Subcutaneous abdominal adipose tissue (tissue), 5 donors: Measurements from ENCODE around the gene FBRS.

Experiments
- H3K27ac ChIP-seq: one replicate; pipeline ENCODE4 v1.7.0; 2013; ENCODE audit warnings: low read depth, mild to moderate bottlenecking, inconsistent platforms, low read length, moderate library complexity
- H3K27me3 ChIP-seq, 5 donors: one replicate each; pipeline ENCODE4 v1.7.0; 2013; ENCODE audit warnings: low read length in 5 of 5, inconsistent platforms in 1 of 5; ENCODE audit not compliant: control insufficient read depth in 5 of 5, insufficient read depth in 4 of 5
- H3K36me3 ChIP-seq, 5 donors: one replicate each; pipeline ENCODE4 v1.7.0; 2013; ENCODE audit warnings: low read length in 5 of 5; ENCODE audit not compliant: control insufficient read depth in 5 of 5, insufficient read depth in 5 of 5
- H3K4me1 ChIP-seq, 5 donors: one replicate each; pipeline ENCODE4 v1.7.0; 2013; ENCODE audit warnings: low read length in 5 of 5, mild to moderate bottlenecking in 3 of 5, moderate library complexity in 1 of 5; ENCODE audit not compliant: control insufficient read depth in 5 of 5, insufficient read depth in 5 of 5
- H3K4me3 ChIP-seq, 5 donors: one replicate each; pipeline ENCODE4 v1.7.0; 2013; ENCODE audit warnings: low read length in 5 of 5, low read depth in 1 of 5
- H3K9ac ChIP-seq, 5 donors: one replicate each; pipeline ENCODE4 v1.7.0; 2013; ENCODE audit warnings: low read length in 5 of 5, mild to moderate bottlenecking in 4 of 5, moderate library complexity in 3 of 5
- H3K9me3 ChIP-seq, 5 donors: one replicate each; pipeline ENCODE4 v1.7.0; 2013; ENCODE audit warnings: low read length in 5 of 5; ENCODE audit not compliant: control insufficient read depth in 5 of 5
- donor health status: healthy.
- donor health status: healthy.
- donor health status: healthy.
- donor health status: healthy.
- donor health status: healthy.

FBRS gene

GRCh38 chr16:30641378-30641982 is 16.8 kb upstream of the FBRS start:
- Histone ChIP-seq H3K9me3 (no peaks in the 10 kb centered on the region), H3K36me3 (no peaks in the 10 kb centered on the region), H3K9ac (no peak overlapping the region), H3K4me1 (no peaks in the 10 kb centered on the region), H3K4me3 (no peak overlapping the region), H3K27me3 (no peaks in the 10 kb centered on the region), H3K27ac (no peak overlapping the region)

DNA sequence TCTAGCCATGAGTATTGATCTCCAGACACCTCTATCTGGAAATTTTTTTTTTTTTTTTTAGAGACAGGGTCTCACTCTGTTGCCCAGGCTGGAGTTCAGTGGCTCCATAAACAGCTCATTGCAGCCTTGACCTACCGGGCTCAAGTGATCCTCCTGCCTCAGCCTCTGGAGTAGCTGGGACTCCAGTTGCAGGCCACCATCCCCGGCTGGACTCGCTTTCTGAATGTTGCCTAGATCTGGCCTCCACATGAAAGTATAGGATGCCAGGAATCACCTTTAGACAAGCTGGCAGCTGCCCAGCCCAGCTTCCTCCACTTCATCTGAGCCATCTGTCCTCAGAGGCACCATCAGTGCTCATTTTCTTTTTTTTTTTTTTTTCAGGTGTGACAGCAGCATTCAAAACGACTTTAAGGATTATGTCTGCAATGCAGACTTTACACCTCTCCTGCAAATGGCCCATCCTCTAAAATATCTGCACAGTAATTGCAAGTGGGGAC is 13.8 kb upstream of the FBRS start:
- Histone ChIP-seq H3K9ac (no peak overlapping the region), H3K4me1 (peaks cover 0 to under 1% (median 0%) of the 10 kb centered on the region in 5 donors), H3K36me3 (no peaks in the 10 kb centered on the region), H3K9me3 (no peaks in the 10 kb centered on the region), H3K4me3 (no peak overlapping the region), H3K27ac (no peak overlapping the region), H3K27me3 (no peaks in the 10 kb centered on the region)

DNA sequence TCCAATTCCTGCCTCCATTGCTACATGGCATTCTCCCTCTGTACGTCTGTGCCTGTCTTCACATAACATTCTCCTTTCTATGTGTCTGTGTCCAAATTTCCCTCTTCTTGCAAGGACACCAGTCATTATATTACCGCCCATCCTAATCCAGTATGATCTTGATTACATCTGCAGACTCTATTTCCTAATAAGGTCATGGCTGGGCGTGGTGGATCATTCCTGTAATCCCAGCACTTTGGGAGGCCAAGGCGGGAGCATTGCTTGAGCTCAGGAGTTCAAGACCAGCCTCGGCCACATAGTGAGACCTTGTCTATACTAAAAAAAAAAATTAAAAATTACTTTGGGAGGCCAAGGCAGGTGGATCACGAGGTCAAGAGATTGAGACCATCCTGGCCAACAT is 12.5 kb upstream of the FBRS start:
- Histone ChIP-seq H3K4me3 (no peak overlapping the region), H3K27me3 (no peaks in the 10 kb centered on the region), H3K27ac (no peak overlapping the region), H3K9ac (no peak overlapping the region), H3K36me3 (no peaks in the 10 kb centered on the region), H3K4me1 (peaks cover 2 to 8% (median 8%) of the 10 kb centered on the region in 5 donors), H3K9me3 (no peaks in the 10 kb centered on the region)

GRCh38 chr16:30647274-30647571 is 11.0 kb upstream of the FBRS start:
- Histone ChIP-seq H3K4me1 (peaks cover 2 to 21% (median 16%) of the 10 kb centered on the region in 5 donors), H3K9ac (no peak overlapping the region), H3K36me3 (no peaks in the 10 kb centered on the region), H3K27me3 (no peaks in the 10 kb centered on the region), H3K27ac (no peak overlapping the region), H3K4me3 (no peak overlapping the region), H3K9me3 (no peaks in the 10 kb centered on the region)

DNA sequence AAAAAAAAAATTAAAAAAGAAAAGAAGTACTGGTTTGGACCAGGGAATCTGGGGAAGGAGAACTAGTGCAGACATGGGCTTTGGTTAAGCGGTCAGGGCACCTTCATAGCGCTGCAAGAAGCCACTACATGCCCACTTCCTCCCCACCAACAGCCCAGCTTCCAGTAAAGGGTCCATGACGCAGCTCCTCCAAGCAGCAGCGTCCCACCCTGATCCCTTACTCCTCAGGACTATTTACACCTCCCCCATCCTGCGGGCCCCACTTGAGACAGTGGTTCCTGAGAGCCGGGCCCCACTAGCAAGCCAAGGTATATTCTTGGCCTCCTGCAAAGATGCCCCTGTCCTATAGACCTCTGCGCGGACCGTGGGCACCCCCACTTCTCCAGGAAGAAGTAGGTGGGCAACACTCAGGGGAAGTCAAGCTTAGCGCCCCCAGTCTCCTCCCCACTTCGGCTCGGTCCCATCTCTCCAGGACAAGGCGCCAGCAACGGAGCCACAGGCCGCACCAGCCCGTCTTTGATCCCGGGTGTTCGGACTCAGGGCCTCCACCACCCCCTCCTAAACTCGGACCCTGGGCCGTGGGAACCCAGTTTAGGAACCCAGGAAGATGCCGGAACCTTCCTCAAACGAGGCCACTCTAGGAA is 8.4 kb upstream of the FBRS start:
- H3K9me3 ChIP-seq, result no peaks in the 10 kb centered on the region
- H3K27ac ChIP-seq, result peak overlapping the region; percentile 90
- H3K4me3 ChIP-seq, result peak overlapping the region; percentile 79 to 93 (median 89)
- H3K36me3 ChIP-seq, result peaks cover 0 to 26% (median 20%) of the 10 kb centered on the region in 5 donors
- H3K9ac ChIP-seq, result peak overlapping the region; percentile 59 to 87 (median 73)
- H3K4me1 ChIP-seq, result peaks cover 2 to 28% (median 20%) of the 10 kb centered on the region in 5 donors
- H3K27me3 ChIP-seq, result no peaks in the 10 kb centered on the region

DNA sequence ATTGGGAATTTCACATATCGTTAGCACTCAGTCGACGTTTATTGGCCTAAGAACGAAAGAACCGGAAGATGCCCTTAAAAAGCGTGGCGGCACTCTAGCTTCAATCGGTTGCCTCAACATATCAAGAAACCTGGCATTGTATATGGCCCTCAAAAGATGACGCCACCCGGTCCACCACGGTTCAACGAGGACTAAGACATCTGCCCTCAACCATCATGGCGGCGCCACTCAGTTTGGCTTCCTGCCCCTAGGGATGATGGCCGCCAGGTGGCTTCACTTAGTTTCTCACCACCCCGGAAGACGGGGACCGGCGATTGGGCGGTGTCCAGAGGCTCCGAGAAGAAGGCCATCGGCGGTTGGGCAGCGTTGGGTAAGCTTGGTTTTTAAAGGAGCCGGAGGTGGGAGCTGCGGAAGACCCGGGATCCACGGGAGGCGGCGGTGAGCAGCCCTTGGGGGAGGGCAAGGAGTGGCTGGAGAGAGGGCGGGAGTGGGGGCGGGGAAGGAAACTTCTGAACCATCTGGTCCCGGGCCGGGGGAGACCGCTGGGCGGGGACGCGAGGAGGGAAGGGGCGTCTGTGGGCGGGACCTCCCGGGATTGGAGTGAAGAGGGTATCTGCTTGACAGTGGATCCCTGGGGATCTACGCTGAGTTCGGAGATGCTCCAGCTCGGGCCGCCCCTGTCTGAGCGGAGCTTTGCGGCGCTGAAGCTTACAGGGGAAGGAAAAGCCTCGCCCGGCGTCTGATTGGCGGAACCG is 7.7 kb upstream of the FBRS start, which contains the start of gene PRR14:
Gene PRR14, plus strand, starts transcription at position 592 of the 755 bp plus-strand sequence. CDS start 686 bp downstream, outside the sequence.
- Histone ChIP-seq H3K36me3 (peaks cover 0 to 33% (median 27%) of the 10 kb centered on the region in 5 donors), H3K27ac (peak within 1 kb of the TSS; percentile 90)

DNA sequence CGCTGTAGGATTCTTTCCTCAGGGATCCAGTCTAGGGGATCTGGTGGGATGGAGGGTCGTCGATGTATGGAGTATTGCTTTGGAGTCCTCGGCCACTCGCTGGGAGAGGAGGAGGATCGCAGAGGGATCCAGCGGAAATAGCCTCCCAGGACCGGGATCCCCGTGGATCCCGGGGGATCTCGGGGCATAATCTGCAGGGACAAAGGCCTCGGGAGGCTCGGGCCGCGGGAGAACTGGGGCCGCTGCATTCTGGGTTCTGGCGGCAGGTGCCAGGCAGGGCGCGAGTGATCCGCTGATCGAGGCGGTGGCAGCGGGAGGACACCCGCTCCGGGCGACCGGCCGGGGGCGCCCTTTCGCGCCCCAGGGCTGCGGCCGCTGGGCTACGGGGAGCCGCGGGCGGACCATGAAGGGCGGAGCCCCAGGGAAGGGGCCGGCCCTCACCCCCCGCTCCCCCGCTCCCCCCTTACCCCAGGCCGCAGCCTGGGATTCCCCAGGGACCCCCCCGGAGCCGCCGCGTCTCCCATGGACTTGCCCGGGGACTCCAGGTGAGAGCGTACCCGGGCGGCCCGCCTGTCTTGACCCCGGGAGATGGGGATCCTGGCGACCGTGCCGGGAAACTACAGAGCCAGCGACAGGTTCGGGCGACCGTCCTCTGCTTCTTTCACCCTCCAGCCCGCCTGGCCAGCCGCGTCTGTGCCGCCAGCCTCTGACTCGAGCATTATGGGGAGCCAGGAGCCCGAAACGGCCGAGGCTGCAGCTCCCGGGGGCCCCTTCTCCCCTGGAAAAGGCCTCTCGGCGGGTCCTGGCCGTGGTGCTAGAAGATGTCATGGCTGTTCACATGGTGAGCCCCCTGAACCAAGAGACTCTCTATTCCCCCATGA is 6.9 kb upstream of the FBRS start:
- Histone ChIP-seq H3K9ac (peak overlapping the region; percentile 48 to 91 (median 88)), H3K9me3 (no peaks in the 10 kb centered on the region), H3K4me1 (peaks cover 2 to 28% (median 20%) of the 10 kb centered on the region in 5 donors), H3K36me3 (peaks cover 0 to 40% (median 35%) of the 10 kb centered on the region in 5 donors), H3K27ac (peak overlapping the region; percentile 90), H3K4me3 (peak overlapping the region; percentile 87 to 93 (median 89)), H3K27me3 (no peaks in the 10 kb centered on the region)

More for the DNA sequence above, 7.7 kb upstream of the FBRS start, which contains the start of gene PRR14:
- Histone ChIP-seq H3K27me3 (no peaks in the 10 kb centered on the region), H3K4me3 (peak within 1 kb of the TSS; percentile 87 to 93 (median 89)), H3K9ac (peak within 1 kb of the TSS; percentile 73 to 91 (median 88)), H3K4me1 (peaks cover 2 to 28% (median 20%) of the 10 kb centered on the region in 5 donors), H3K9me3 (no peaks in the 10 kb centered on the region)

GRCh38 chr16:30652005-30652296 is 6.3 kb upstream of the FBRS start:
- Histone ChIP-seq H3K4me1 (peaks cover 2 to 31% (median 23%) of the 10 kb centered on the region in 5 donors), H3K27ac (peak overlapping the region; percentile 90), H3K4me3 (peak overlapping the region; percentile 63 to 93 (median 77)), H3K9ac (peak overlapping the region; percentile 48 to 83 (median 77)), H3K27me3 (no peaks in the 10 kb centered on the region), H3K36me3 (peaks cover 0 to 45% (median 39%) of the 10 kb centered on the region in 5 donors), H3K9me3 (no peaks in the 10 kb centered on the region)

DNA sequence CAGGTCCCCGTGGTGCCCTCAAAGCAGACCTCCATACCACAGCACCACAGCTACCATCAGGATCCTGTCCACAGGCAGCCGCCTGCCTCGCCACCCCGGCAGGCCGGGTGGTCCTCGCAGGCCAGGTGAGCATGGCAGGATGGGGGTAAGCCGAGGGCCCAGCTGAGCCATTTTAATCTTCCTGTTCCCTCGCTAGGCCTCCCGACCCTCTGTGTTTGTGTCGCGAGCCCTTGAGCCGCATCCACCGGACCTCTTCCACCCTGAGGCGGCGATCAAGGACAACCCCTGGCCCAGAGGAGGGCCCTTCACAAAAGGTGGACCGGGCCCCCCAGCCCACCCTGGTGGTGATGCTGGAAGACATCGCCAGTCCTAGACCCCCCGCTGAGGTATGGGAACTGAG is 5.5 kb upstream of the FBRS start:
- Histone ChIP-seq H3K27ac (peak overlapping the region; percentile 90), H3K9me3 (no peaks in the 10 kb centered on the region), H3K27me3 (no peaks in the 10 kb centered on the region), H3K9ac (peak overlapping the region in 1 of 5 donors; percentile 77), H3K4me1 (peaks cover 8 to 39% (median 30%) of the 10 kb centered on the region in 5 donors), H3K4me3 (no peak overlapping the region), H3K36me3 (peaks cover 0 to 45% (median 39%) of the 10 kb centered on the region in 5 donors)
